ENCODE results near the gene CD300LF.

CD300LF gene

DNA sequence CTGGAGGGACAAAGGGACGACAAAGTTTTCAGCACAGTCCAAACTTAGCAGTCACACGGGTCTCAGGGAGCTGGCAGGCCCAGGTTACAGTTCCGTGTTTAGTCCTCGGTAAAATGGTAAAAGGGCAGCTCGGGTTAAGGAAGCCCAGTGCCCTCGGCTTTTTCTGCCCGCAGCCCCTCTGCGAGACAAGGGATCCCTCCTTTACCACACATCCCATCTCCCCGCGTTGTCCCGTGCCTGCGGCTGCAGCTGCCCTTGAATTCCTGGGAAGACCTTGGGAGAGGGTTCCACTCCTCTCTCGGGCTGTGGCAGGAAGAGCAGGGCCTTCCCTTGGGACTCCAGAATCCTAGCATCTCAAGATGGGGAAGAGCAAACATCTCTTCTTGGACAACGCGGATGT, 17.1 kb upstream of the CD300LF start:
- no peak for DNase-seq (ENCODE audit: low spot score)

- DNase-seq (ENCODE audit: low spot score) = no peak
Observed at GRCh38 chr17:74729368-74729767, 16.6 kb upstream of the CD300LF start.

- DNase-seq (ENCODE audit: low spot score) = no peak
Observed at GRCh38 chr17:74728702-74729075, 16.0 kb upstream of the CD300LF start.

DNA sequence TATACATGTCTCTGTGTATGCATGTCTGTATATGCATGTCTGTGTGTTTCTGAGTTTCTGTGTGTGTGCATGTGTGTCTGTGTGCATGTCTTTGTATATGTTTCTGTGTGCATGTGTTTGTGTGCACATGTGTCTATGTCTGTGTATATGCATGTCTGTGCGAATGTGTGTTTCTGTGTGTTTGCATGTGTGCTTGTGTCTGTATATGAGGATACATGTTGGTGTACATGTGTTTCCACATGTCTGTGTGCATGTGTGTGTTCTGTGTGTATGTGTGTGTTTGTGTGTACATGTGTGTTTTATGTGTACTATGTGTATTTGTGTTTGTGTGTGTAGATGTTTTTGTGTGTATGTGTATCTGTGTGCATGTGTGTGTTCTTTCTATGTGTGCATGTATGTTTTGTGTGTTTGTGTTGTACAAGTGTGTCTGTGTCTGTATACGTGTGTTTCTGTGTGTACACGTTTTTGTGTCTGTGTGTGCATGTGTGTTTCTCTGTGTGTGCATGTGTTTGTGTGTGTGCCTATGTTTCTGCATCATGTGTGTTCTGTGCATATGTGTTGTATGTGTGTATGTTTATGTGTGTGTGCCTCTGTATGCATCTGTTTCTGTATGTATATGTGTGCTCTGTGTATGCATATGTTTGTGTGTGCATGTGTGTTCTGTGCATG, 15.4 kb upstream of the CD300LF start:
- no peak for DNase-seq (ENCODE audit: low spot score)

DNA sequence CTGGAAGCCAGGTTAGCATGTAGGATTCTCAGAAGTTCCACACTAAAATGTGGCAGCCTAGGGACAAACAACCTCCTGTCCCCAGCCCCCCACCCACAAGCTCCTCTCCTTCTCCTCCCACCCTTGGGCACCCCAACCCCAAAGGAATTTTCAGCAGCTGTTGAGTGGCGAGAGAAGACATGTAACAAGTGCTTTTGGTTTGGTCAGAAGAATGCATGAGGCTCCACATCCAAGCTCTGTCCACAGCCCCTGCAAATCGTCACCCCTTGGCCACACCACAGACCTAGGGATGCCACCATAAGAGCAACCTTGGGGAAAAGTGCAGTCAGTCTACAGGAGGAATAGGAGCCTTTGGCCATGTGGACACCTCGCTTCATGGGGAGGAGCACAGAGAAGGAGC, 12.4 kb upstream of the CD300LF start:
- DNase-seq (ENCODE audit: low spot score) = no peak

DNA sequence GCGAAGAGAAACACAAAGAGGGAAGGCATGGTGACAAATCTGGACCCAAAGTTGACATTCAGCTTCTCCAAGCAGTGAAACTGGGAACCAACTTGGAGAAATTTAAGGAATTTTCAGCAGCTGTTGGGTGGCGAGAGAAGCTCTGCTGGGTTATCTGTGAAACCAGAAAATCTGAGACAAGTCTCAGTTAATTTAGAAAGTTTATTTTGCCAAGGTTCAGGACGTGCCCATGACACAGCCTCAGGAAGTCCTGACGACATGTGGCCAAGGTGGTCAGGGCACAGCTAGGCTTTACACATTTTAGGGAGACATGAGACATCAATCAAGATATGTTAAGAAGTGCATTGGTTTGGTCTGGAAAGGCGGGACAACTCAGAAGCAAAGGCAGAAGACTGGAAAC, 11.2 kb upstream of the CD300LF start:
- DNase-seq (ENCODE audit: low spot score) = no peak

GRCh38 chr17:74722782-74723181, 10.1 kb upstream of the CD300LF start:
- DNase-seq (ENCODE audit: low spot score) = no peak

GRCh38 chr17:74720506-74720905, 7.8 kb upstream of the CD300LF start:
- no peak for DNase-seq (ENCODE audit: low spot score)

- DNase-seq (ENCODE audit: low spot score) = no peak
Observed at GRCh38 chr17:74715144-74715543, 2.4 kb upstream of the CD300LF start.

DNA sequence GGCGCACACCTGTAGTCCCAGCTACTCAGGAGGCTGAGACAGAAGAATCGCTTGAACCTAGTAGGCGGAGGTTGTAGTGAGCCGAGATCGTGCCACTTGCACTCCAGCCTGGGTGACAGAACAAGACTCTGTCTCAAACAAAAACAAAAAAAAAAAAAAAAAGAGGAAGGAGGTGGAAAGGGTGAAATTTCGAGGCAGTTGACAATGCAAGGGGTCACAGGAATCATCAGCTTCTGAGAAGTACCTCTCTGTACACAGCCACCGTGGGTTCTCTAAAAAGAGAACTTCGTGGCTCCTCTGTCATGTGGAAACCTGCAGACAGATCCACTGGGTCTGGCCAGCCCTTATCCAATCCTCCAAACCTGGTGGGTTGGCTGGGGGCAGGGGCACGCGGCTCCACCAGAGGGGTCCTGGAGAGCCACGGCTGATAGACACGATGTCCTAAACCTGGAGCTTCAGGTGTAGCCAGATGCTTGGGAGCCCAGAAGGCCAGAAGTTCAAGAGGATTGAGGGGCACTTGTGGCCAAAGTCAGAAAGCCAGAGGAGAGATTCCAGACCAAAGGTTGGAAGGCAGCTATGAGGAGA, 540 bp upstream of the CD300LF start:
- DNase-seq (ENCODE audit: low spot score) = no peak

DNA sequence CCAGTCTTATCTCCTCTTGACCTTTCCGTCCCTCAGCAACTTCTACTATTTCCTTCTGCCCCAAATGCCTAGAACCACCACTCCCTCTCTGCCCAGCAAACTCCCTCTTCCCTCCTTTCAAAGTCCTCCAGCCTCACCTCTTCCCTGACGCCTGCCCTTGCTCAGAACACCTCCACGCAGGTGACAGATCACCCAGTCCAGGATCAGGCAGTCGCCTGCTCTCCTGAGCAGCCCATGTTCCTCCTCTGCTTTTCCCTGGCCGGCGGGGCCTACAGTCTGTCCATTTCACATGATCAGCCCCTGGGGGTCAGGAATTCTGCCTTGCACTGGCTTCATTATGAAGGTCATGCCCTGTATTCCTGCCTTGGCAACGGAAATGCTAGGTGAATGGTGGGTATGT, 422 bp downstream of the CD300LF start:
- no peak for DNase-seq (ENCODE audit: low spot score)

- no peak for DNase-seq (ENCODE audit: low spot score)
Observed at GRCh38 chr17:74711058-74711824, 1.5 kb downstream of the CD300LF start.

- DNase-seq (ENCODE audit: low spot score) = no peak
Observed at GRCh38 chr17:74704544-74704943, 8.2 kb downstream of the CD300LF start.

DNA sequence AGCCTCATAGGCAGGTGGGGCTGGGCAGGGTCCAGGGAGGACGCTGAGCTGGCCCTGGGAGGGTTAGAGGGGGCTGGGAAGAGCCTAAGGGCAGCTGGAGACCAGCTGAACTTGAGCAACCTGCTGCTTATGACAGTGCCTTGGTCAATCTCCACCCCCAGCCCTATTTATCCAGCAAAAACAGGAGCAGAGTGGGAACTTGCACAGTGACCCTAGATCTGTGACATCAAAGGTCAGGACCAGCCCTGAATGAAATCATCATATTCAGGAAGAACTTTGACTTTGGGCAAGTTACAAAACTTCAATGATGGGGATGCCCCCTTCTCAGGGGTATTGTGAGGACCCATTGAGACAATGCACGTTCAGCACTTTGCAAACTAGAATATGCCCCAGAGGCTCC, 9.4 kb downstream of the CD300LF start:
- no peak for DNase-seq (ENCODE audit: low spot score)

DNA sequence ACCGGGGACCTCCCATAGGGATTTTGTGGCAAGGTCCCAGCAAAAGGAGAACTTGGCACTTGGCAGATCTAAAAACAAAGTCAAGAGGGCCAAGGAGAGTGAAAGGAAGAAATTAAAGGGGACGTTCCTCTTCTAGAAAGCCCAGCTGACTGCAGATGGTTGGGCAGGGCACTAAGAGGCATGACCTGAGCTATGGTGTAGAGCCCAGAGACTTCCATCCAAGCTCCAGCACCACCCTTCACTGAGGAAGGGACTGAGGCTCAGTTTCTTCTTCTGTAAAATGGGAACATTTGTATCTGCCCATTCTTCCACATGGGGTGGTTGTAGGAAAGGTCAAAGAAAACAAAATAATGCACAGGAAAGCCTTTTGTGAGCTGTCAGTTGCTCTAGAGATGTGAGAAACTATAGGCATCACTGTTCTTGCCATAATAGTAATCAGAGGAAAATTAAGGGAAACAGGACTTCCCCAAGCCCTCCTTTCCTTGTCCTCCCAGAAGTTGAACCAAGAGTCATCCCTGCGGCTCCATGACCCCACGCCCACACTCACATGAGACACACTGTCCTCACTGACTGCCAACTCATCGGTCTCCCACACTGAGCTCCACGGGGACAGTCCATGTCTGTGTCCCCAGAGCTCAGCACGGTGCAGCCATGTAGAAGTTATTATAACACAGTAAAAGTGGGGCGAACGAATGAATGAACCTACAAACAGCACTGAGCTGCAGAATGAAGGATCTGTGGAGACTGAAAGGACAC, 10.4 kb downstream of the CD300LF start:
- DNase-seq (ENCODE audit: low spot score) = no peak

GRCh38 chr17:74699236-74699635, 13.5 kb downstream of the CD300LF start:
- DNase-seq (ENCODE audit: low spot score) = no peak

GRCh38 chr17:74698069-74698468, 14.7 kb downstream of the CD300LF start:
- DNase-seq (ENCODE audit: low spot score) = no peak

GRCh38 chr17:74697515-74697914, 15.2 kb downstream of the CD300LF start:
- no peak for DNase-seq (ENCODE audit: low spot score)

DNA sequence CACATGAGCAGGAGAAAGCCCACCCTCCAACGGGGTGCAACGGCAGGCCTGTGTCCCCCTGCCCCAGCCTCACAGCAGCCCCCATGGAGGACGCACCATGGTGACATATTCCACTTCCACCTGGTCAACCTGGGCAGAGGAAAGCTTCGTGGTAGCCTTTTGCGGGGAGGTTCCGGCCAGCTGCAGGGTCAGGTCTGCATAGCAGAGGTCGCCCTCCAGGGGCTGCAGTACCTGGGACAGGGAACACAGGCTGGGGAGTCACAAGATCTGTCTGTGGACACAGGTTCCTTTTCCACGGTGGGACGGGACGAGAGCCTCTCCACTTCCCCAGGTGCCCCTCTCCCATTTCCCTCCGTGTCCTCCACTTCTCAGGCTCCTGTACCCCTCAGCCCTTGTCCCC, 17.1 kb downstream of the CD300LF start:
- no peak for DNase-seq (ENCODE audit: low spot score)

- DNase-seq (ENCODE audit: low spot score) = no peak
Observed at GRCh38 chr17:74694081-74694480, 18.6 kb downstream of the CD300LF start.

- no peak for DNase-seq (ENCODE audit: low spot score)
Observed at GRCh38 chr17:74691151-74691550, 21.6 kb downstream of the CD300LF start.

GRCh38 chr17:74690409-74690825, 22.3 kb downstream of the CD300LF start:
- no peak for DNase-seq (ENCODE audit: low spot score)

GRCh38 chr17:74687886-74688285, 24.8 kb downstream of the CD300LF start:
- DNase-seq (ENCODE audit: low spot score) = no peak

Measured in AG08395 (cell line).